GM21423 (cell line): ENCODE data around the gene PRUNE2.
A peak's percentile ranks its signal among the peaks of the same experiment; 100 is the strongest.
"Not testable (repeated sequence)": the region's sequence is repeated elsewhere in the genome, so short reads cannot be mapped to it uniquely, and the experiment has no call there.

Experiments used
- ATAC-seq: cut with Tn5 transposase; IDR thresholded peaks from one replicate; pipeline ENCODE4 v1.9.1; 2021; ENCODE audit warnings: mild to moderate bottlenecking, moderate library complexity; ENCODE audit not compliant: unreplicated experiment

Gene PRUNE2

GRCh38 chr9:76876098-76876497 is 29.8 kb downstream of the PRUNE2 start:
- ATAC-seq = no peak

- no peak for ATAC-seq
Observed at GRCh38 chr9:76873821-76874220, 32.1 kb downstream of the PRUNE2 start.

GRCh38 chr9:76873056-76873792 is 32.7 kb downstream of the PRUNE2 start:
- ATAC-seq = no peak

GRCh38 chr9:76868897-76869296 is 37.0 kb downstream of the PRUNE2 start:
- ATAC-seq = no peak

- no peak for ATAC-seq
Observed at GRCh38 chr9:76866689-76867088, 39.2 kb downstream of the PRUNE2 start.

- ATAC-seq = no peak
Observed at GRCh38 chr9:76863832-76864231, 42.1 kb downstream of the PRUNE2 start.

GRCh38 chr9:76859860-76860259 is 46.1 kb downstream of the PRUNE2 start:
- no peak for ATAC-seq

- ATAC-seq = not testable (repeated sequence)
Observed at GRCh38 chr9:76858248-76858647, 47.7 kb downstream of the PRUNE2 start.

- no peak for ATAC-seq
Observed at GRCh38 chr9:76856016-76856415, 49.9 kb downstream of the PRUNE2 start.

- ATAC-seq = no peak
Observed at GRCh38 chr9:76855015-76855414, 50.9 kb downstream of the PRUNE2 start.

GRCh38 chr9:76852026-76852425 is 53.9 kb downstream of the PRUNE2 start:
- no peak for ATAC-seq

GRCh38 chr9:76846297-76846696 is 59.6 kb downstream of the PRUNE2 start:
- ATAC-seq = no peak

- ATAC-seq = no peak
Observed at GRCh38 chr9:76845254-76845653, 60.7 kb downstream of the PRUNE2 start.

GRCh38 chr9:76835571-76836283 is 70.2 kb downstream of the PRUNE2 start:
- ATAC-seq = no peak

- no peak for ATAC-seq
Observed at GRCh38 chr9:76828447-76828846, 77.5 kb downstream of the PRUNE2 start.

GRCh38 chr9:76827296-76828080 is 78.4 kb downstream of the PRUNE2 start:
- ATAC-seq = no peak

- no peak for ATAC-seq
Observed at GRCh38 chr9:76820431-76820830, 85.5 kb downstream of the PRUNE2 start.

GRCh38 chr9:76818271-76818670 is 87.6 kb downstream of the PRUNE2 start:
- no peak for ATAC-seq

GRCh38 chr9:76817489-76817888 is 88.4 kb downstream of the PRUNE2 start:
- no peak for ATAC-seq

- ATAC-seq = no peak
Observed at GRCh38 chr9:76812591-76812990, 93.3 kb downstream of the PRUNE2 start.

GRCh38 chr9:76810377-76810957 is 95.4 kb downstream of the PRUNE2 start:
- ATAC-seq = peak; percentile 85
